Stomach smooth muscle (tissue), 2 donors: ENCODE results near the gene SLC4A9.

Experiments used
- H3K27ac ChIP-seq: one replicate; pipeline ENCODE4 v1.7.0; 2013; ENCODE audit warnings: mild to moderate bottlenecking, low read length, inconsistent platforms
- H3K27me3 ChIP-seq, 2 donors: one replicate each; pipeline ENCODE4 v1.7.0; 2013; ENCODE audit warnings: low read length in 2 of 2; ENCODE audit not compliant: insufficient read depth in 2 of 2, control insufficient read depth in 1 of 2
- H3K36me3 ChIP-seq, 2 donors: one replicate each; pipeline ENCODE4 v1.7.0; 2013; ENCODE audit warnings: low read length in 2 of 2; ENCODE audit not compliant: control insufficient read depth in 2 of 2, insufficient read depth in 2 of 2
- H3K4me1 ChIP-seq: one replicate; pipeline ENCODE4 v1.7.0; 2013; ENCODE audit warnings: low read length; ENCODE audit not compliant: control insufficient read depth, insufficient read depth
- H3K4me3 ChIP-seq, 2 donors: one replicate each; pipeline ENCODE4 v1.7.0; 2013; ENCODE audit warnings: low read length in 2 of 2
- H3K9ac ChIP-seq, 2 donors: one replicate each; pipeline ENCODE4 v1.7.0; 2013; ENCODE audit warnings: low read length in 2 of 2, mild to moderate bottlenecking in 1 of 2
- H3K9me3 ChIP-seq, 2 donors: one replicate each; pipeline ENCODE4 v1.7.0; 2013; ENCODE audit warnings: low read length in 2 of 2; ENCODE audit not compliant: control insufficient read depth in 2 of 2
- donor health status: healthy.
- donor health status: Pancreatic carcinoma.

SLC4A9 gene, protein sequence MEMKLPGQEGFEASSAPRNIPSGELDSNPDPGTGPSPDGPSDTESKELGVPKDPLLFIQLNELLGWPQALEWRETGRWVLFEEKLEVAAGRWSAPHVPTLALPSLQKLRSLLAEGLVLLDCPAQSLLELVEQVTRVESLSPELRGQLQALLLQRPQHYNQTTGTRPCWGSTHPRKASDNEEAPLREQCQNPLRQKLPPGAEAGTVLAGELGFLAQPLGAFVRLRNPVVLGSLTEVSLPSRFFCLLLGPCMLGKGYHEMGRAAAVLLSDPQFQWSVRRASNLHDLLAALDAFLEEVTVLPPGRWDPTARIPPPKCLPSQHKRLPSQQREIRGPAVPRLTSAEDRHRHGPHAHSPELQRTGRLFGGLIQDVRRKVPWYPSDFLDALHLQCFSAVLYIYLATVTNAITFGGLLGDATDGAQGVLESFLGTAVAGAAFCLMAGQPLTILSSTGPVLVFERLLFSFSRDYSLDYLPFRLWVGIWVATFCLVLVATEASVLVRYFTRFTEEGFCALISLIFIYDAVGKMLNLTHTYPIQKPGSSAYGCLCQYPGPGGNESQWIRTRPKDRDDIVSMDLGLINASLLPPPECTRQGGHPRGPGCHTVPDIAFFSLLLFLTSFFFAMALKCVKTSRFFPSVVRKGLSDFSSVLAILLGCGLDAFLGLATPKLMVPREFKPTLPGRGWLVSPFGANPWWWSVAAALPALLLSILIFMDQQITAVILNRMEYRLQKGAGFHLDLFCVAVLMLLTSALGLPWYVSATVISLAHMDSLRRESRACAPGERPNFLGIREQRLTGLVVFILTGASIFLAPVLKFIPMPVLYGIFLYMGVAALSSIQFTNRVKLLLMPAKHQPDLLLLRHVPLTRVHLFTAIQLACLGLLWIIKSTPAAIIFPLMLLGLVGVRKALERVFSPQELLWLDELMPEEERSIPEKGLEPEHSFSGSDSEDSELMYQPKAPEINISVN

DNA sequence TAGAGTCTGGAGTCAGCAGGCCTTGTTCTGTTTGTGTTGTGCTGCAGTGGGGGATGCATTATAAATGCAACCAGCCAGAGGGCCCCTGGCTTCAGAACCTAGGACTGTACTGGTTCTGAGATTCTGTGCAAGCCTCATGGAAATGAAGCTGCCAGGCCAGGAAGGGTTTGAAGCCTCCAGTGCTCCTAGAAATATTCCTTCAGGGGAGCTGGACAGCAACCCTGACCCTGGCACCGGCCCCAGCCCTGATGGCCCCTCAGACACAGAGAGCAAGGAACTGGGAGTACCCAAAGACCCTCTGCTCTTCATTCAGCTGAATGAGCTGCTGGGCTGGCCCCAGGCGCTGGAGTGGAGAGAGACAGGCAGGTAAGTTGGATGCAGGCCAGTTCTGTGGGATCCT lies at the start of gene SLC4A9:
TSS of gene SLC4A9 (plus strand) at position 94 of the 400 bp plus-strand sequence. CDS start at position 137, 43 bp downstream.
- Histone ChIP-seq H3K27me3 (no peaks in the 10 kb centered on the region), H3K4me3 (no peak within 1 kb of the TSS), H3K4me1 (peaks cover 13% of the 10 kb centered on the region), H3K27ac (no peak within 1 kb of the TSS), H3K36me3 (no peaks in the 10 kb centered on the region), H3K9me3 (no peaks in the 10 kb centered on the region), H3K9ac (no peak within 1 kb of the TSS)

GRCh38 chr5:140310434-140310833 lies 49.6 kb upstream of the SLC4A9 start:
- no peak overlapping the region for H3K9ac ChIP-seq
- peaks cover 8% of the 10 kb centered on the region for H3K4me1 ChIP-seq
- H3K36me3 ChIP-seq = no peaks in the 10 kb centered on the region
- H3K9me3 ChIP-seq = no peaks in the 10 kb centered on the region
- H3K27ac ChIP-seq = no peak overlapping the region
- H3K27me3 ChIP-seq = no peaks in the 10 kb centered on the region
- H3K4me3 ChIP-seq = no peak overlapping the region

GRCh38 chr5:140311011-140311467 lies 49.0 kb upstream of the SLC4A9 start:
- Histone ChIP-seq H3K36me3 (no peaks in the 10 kb centered on the region), H3K27ac (no peak overlapping the region), H3K9me3 (no peaks in the 10 kb centered on the region), H3K27me3 (no peaks in the 10 kb centered on the region), H3K4me1 (peaks cover 8% of the 10 kb centered on the region), H3K4me3 (no peak overlapping the region), H3K9ac (no peak overlapping the region)

GRCh38 chr5:140312067-140312790 lies 47.8 kb upstream of the SLC4A9 start:
- Histone ChIP-seq H3K27ac (peak overlapping the region; percentile 58), H3K9me3 (no peaks in the 10 kb centered on the region), H3K36me3 (no peaks in the 10 kb centered on the region), H3K4me3 (no peak overlapping the region), H3K27me3 (no peaks in the 10 kb centered on the region), H3K9ac (no peak overlapping the region), H3K4me1 (peaks cover 8% of the 10 kb centered on the region)

GRCh38 chr5:140312791-140313189 lies 47.2 kb upstream of the SLC4A9 start:
- Histone ChIP-seq H3K27me3 (no peaks in the 10 kb centered on the region), H3K4me3 (no peak overlapping the region), H3K9ac (no peak overlapping the region), H3K27ac (peak overlapping the region; percentile 58), H3K36me3 (no peaks in the 10 kb centered on the region), H3K9me3 (no peaks in the 10 kb centered on the region), H3K4me1 (peaks cover 8% of the 10 kb centered on the region)

GRCh38 chr5:140317859-140318258 lies 42.1 kb upstream of the SLC4A9 start:
- H3K9ac ChIP-seq = no peak overlapping the region
- H3K4me1 ChIP-seq = peaks cover 12% of the 10 kb centered on the region
- H3K27me3 ChIP-seq = no peaks in the 10 kb centered on the region
- H3K36me3 ChIP-seq = no peaks in the 10 kb centered on the region
- no peak overlapping the region for H3K4me3 ChIP-seq
- no peak overlapping the region for H3K27ac ChIP-seq
- H3K9me3 ChIP-seq = no peaks in the 10 kb centered on the region

- peaks cover 21% of the 10 kb centered on the region for H3K4me1 ChIP-seq
- no peaks in the 10 kb centered on the region for H3K36me3 ChIP-seq
- no peaks in the 10 kb centered on the region for H3K9me3 ChIP-seq
- H3K4me3 ChIP-seq = no peak overlapping the region
- no peak overlapping the region for H3K9ac ChIP-seq
- H3K27ac ChIP-seq = no peak overlapping the region
- no peaks in the 10 kb centered on the region for H3K27me3 ChIP-seq
Measured at GRCh38 chr5:140318792-140319191, 41.2 kb upstream of the SLC4A9 start.

DNA sequence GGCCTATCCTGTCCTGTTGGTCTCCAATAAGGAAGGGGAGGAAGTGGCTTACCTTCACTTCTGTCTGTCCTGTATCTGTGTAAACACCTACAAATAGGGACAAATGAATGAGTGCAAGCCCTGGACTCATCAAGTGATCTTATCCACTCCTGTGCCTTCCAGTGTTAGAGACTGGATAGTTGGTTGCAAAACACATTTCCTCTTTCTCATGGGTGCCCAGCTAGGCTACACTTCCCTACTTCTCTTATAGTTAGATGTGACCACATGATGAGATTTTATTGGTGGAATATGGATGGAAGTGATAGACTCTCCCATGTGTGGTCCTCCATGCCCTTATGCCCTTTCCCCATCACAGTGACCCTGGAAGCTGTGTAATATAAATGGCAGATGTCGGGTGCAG lies 40.2 kb upstream of the SLC4A9 start:
- Histone ChIP-seq H3K36me3 (no peaks in the 10 kb centered on the region), H3K27me3 (no peaks in the 10 kb centered on the region), H3K9me3 (no peaks in the 10 kb centered on the region), H3K9ac (no peak overlapping the region), H3K4me1 (peaks cover 32% of the 10 kb centered on the region), H3K4me3 (no peak overlapping the region), H3K27ac (no peak overlapping the region)

DNA sequence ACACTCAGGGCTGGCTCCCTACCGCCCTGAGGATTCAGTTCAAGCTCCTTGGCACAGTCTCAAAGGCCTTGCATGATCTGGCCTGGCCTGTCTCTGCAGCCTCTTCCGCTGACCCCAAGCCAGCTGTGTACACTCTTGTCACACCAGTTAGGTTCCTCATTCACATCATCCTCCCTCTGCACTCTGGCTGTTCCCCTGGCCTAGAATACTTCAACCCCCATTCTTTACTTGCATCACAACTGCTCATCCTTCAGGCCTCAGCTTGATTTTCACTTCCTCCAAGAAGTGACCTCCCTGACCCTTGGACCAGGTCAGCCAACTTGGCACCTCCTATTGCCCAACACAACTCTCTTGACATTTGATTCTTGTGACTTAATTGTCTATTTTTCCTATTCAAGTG lies 38.2 kb upstream of the SLC4A9 start:
- peaks cover 33% of the 10 kb centered on the region for H3K4me1 ChIP-seq
- no peaks in the 10 kb centered on the region for H3K36me3 ChIP-seq
- no peaks in the 10 kb centered on the region for H3K27me3 ChIP-seq
- no peak overlapping the region for H3K4me3 ChIP-seq
- H3K9me3 ChIP-seq = no peaks in the 10 kb centered on the region
- H3K27ac ChIP-seq = peak overlapping the region; percentile 18
- H3K9ac ChIP-seq = no peak overlapping the region
